ENCODE measurements around the gene EXO1.

The EXO1 gene

DNA sequence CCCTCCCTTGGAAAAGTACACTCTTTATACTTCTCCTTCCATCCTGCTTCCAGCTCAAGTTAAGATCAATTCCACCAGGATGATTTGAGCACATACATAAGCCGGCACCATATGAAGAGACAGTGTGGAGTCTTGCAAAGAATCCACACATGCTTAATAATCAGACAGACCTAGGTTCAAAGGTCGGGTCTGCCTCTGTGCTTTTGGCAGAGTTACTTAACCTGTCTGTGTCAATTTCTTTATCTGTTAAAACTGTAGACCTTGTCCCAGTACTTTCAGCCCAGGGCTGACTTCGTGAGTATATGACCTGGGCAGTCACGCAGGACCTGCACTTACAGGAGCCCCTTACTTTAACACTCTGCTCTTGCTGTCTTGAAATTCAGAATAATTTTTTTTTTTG lies 79.3 kb downstream of the EXO1 start:
- DNase-seq: no peak
- in situ Hi-C loops (cut with MboI; ENCODE audit: low pct_unique_long_range_greater_than_20kb, low sequenced_read_pairs): no loop called here

DNA sequence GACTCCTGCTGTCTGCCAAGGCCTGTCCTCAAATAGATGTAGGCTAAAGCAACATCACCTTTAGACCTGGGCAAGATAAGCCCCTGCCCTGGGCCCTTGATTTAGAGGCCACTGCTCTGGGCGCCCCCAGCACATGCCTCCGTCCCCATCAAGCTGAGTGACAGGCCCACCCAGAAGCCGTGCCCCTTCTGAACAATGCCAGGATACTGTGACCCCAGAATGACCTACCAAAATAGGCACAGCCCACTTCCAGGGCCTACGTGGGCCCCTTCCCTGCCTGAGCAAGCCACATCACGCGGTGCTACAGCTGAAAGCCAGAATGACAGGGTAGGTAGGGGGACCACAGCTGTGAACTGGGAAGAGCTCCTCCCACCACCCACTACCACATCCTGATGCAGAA lies 84.8 kb downstream of the EXO1 start:
- no peak for DNase-seq
- in situ Hi-C loops (cut with MboI; ENCODE audit: low pct_unique_long_range_greater_than_20kb, low sequenced_read_pairs): no loop called here

DNA sequence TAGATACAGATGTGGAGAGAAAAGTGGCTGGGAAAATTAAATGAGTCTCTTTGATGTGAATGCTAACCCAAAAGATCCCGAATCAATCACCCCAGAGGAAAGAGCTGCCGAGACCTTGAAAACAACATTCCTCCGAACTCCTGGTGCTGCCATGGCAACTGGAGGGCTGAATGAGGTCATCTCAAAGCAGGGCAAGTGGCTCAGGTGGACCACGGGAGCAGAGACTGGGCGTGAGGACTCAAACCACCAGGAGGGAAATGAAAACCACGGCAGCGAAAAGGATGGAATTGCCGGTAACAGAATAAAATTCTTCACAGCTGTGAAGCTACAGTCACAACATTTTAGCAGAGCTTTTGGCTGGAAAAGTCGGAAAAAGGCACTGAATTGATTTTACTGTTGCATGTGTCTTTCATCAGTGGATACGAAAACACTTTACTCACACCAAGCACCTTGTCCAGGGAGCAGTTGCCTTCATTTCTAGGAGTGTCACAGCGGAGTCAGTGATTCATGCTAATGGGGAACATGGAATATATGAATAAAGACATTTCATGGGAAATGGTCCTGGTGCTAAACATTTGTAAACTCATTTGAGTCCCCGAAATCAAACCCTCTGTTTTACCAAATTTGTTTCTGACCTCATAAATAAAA lies 86.3 kb downstream of the EXO1 start:
- in situ Hi-C loops (cut with MboI; ENCODE audit: low pct_unique_long_range_greater_than_20kb, low sequenced_read_pairs): no loop called here
- DNase-seq: no peak

DNA sequence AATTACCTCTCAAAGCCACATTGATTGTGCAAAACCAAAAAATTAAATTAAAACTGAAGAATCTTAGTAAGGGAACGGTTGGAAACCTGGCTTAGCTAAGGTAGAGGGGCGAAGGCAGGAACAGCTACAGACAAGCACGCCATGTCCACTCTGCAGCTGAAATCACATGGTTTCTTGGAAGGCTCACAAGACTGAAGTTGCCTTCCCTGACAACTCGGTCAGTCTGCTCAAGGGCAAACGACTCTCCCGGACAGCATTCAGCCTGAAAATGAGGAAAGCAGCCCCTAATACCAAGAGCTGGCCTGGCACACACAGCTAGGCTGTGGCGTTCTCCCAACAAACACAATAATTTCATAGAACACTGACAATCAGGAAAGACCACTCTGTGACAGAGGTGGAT lies 86.9 kb downstream of the EXO1 start:
- DNase-seq: no peak
- in situ Hi-C loops (cut with MboI; ENCODE audit: low pct_unique_long_range_greater_than_20kb, low sequenced_read_pairs): no loop called here

All from KBM-7 (cell line).